ENCODE results near the gene FBXO44.

Gene FBXO44

GRCh38 chr1:11693024-11693590 lies 38.4 kb downstream of the FBXO44 start:
- TF ChIP-seq CTCF (conservative IDR thresholded peaks at IDR 0.05) (no peak), ZFX (IDR thresholded peaks at IDR 0.05) (no peak)
- H3K27ac ChIP-seq = no peak overlapping the region

- no peak overlapping the region for H3K27ac ChIP-seq
Observed at GRCh38 chr1:11693917-11694316, 39.2 kb downstream of the FBXO44 start.

GRCh38 chr1:11695861-11696260 lies 41.2 kb downstream of the FBXO44 start:
- H3K27ac ChIP-seq = no peak overlapping the region
- TF ChIP-seq ZFX (IDR thresholded peaks at IDR 0.05) (no peak), CTCF (conservative IDR thresholded peaks at IDR 0.05) (no peak)

More at GRCh38 chr1:11693917-11694316, 39.2 kb downstream of the FBXO44 start:
- no peak for TF ChIP-seq CTCF (conservative IDR thresholded peaks at IDR 0.05)
- TF ChIP-seq ZFX (IDR thresholded peaks at IDR 0.05) = no peak

GRCh38 chr1:11697188-11697892 lies 42.7 kb downstream of the FBXO44 start:
- TF ChIP-seq ZFX (IDR thresholded peaks at IDR 0.05) (no peak), CTCF (conservative IDR thresholded peaks at IDR 0.05) (no peak)
- H3K27ac ChIP-seq = no peak overlapping the region

- no peak for TF ChIP-seq CTCF (conservative IDR thresholded peaks at IDR 0.05)
- no peak for TF ChIP-seq ZFX (IDR thresholded peaks at IDR 0.05)
- no peak overlapping the region for H3K27ac ChIP-seq
Observed at GRCh38 chr1:11697893-11698210, 43.2 kb downstream of the FBXO44 start.

- TF ChIP-seq CTCF (conservative IDR thresholded peaks at IDR 0.05) = no peak
- TF ChIP-seq ZFX (IDR thresholded peaks at IDR 0.05) = no peak
Observed at GRCh38 chr1:11700601-11701467, 46.2 kb downstream of the FBXO44 start.

GRCh38 chr1:11701551-11701961 lies 46.9 kb downstream of the FBXO44 start:
- TF ChIP-seq CTCF (conservative IDR thresholded peaks at IDR 0.05) = no peak
- no peak for TF ChIP-seq ZFX (IDR thresholded peaks at IDR 0.05)

More at GRCh38 chr1:11700601-11701467, 46.2 kb downstream of the FBXO44 start:
- no peak overlapping the region for H3K27ac ChIP-seq

More at GRCh38 chr1:11701551-11701961, 46.9 kb downstream of the FBXO44 start:
- no peak overlapping the region for H3K27ac ChIP-seq

All from C4-2B (cell line).